Testis (tissue), 2 donors: Measurements from ENCODE around the gene MRPL20.

Experiments used
- CTCF ChIP-seq, 3 experiments: fragments of 450-650 bp in 2 of 3; fragments of 200-600 bp in 1 of 3; sonication (generic) in 1 of 3; IDR thresholded peaks; one replicate each; pipeline ENCODE4 v1.5.1; 2016 to 2019; ENCODE audit warnings: antibody characterized with exemption in 3 of 3, mild to moderate bottlenecking in 2 of 3, moderate library complexity in 1 of 3
- POLR2A ChIP-seq: fragments of 450-650 bp; IDR thresholded peaks from one replicate; pipeline ENCODE4 v1.6.1; 2017; ENCODE audit warnings: antibody characterized with exemption, mild to moderate bottlenecking, moderate library complexity

DNA sequence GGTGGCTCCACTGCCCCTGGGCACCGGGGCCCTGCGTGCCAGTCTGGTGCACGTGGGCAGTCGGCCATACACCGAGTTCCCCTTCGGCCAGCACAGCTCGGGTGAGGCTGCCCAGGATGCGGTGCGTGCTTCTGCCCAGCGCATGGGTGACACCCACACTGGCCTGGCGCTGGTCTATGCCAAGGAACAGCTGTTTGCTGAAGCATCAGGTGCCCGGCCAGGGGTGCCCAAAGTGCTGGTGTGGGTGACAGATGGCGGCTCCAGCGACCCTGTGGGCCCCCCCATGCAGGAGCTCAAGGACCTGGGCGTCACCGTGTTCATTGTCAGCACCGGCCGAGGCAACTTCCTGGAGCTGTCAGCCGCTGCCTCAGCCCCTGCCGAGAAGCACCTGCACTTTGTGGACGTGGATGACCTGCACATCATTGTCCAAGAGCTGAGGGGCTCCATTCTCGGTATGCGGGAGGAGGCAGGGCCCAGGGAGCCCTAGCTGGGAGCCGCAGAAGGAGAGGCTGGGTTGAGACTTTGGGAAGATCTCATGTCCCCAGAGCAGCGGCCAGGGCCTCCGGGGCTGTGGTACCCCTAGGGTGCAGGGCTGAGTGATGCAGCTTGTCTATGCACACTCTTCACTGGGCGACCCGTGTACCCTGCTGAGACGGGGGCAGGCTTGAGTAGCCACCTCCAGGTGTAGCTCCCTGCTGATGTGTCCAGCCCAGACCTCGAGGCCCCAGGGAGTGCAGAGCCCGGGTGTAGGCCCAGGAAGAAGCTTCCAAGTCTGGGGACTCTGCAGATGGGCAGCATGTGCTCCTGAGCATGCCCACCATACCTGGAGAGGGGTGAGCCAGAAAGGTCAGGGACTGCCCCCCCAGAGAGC, 30.2 kb upstream of the MRPL20 start:
- no peak for TF ChIP-seq CTCF (IDR thresholded peaks at IDR 0.05)
- no peak for TF ChIP-seq POLR2A
